Liver (tissue), 9 donors: Measurements from ENCODE around the gene ATP6V0A4. TPM values are rescaled to one million over a fixed set of nuclear protein-coding genes. Genes with fewer than 3 reads are reported as not detected.

Source experiments
- DNase-seq: peaks from one replicate; pipeline ENCODE4 v3.0.0-alpha.2; 2017; ENCODE audit warnings: low spot score
- H3K27ac ChIP-seq, 2 donors: one replicate each; pipeline ENCODE4 v1.7.0; 2013; ENCODE audit warnings: inconsistent platforms in 2 of 2, low read length in 2 of 2, control low read depth in 1 of 2, low read depth in 1 of 2, mild to moderate bottlenecking in 1 of 2
- H3K27me3 ChIP-seq, 4 donors: one replicate each; pipeline versions ENCODE4 v1.6.1 to v1.7.0; 2013; ENCODE audit warnings: low read length in 3 of 4, inconsistent platforms in 1 of 4, mild to moderate bottlenecking in 1 of 4, moderate library complexity in 1 of 4; ENCODE audit not compliant: control insufficient read depth in 4 of 4, insufficient read depth in 4 of 4
- H3K36me3 ChIP-seq, 4 donors: one replicate each; pipeline versions ENCODE4 v1.6.1 to v1.7.0; 2013; ENCODE audit warnings: low read length in 3 of 4, mild to moderate bottlenecking in 3 of 4, low read depth in 1 of 4, moderate library complexity in 1 of 4; ENCODE audit not compliant: control insufficient read depth in 4 of 4, insufficient read depth in 3 of 4
- H3K4me1 ChIP-seq, 4 donors: one replicate each; pipeline versions ENCODE4 v1.6.1 to v1.7.0; 2013; ENCODE audit warnings: low read length in 3 of 4, mild to moderate bottlenecking in 3 of 4, moderate library complexity in 1 of 4; ENCODE audit not compliant: control insufficient read depth in 4 of 4, insufficient read depth in 4 of 4
- H3K4me3 ChIP-seq, 3 donors: one replicate each; pipeline versions ENCODE4 v1.6.1 to v1.7.0; 2013; ENCODE audit warnings: low read length in 3 of 3, control low read depth in 1 of 3, low read depth in 1 of 3, mild to moderate bottlenecking in 1 of 3
- H3K9ac ChIP-seq, 2 donors: one replicate each; pipeline ENCODE4 v1.7.0; 2013; ENCODE audit warnings: low read length in 2 of 2, mild to moderate bottlenecking in 2 of 2, moderate library complexity in 2 of 2, control low read depth in 1 of 2, low read depth in 1 of 2
- H3K9me3 ChIP-seq, 4 donors: one replicate each; pipeline versions ENCODE4 v1.6.1 to v1.7.0; 2013; ENCODE audit warnings: low read length in 3 of 4; ENCODE audit not compliant: control insufficient read depth in 4 of 4
- ATF3 ChIP-seq: IDR thresholded peaks from 2 replicates; pipeline ENCODE4 v1.6.1; 2016; ENCODE audit warnings: antibody characterized with exemption
- EGR1 ChIP-seq, 2 donors: IDR thresholded peaks; 2 replicates each; pipeline ENCODE4 v1.6.1; 2016 to 2018; ENCODE audit warnings: antibody characterized with exemption in 2 of 2, low read depth in 2 of 2
- FOXA2 ChIP-seq: IDR thresholded peaks from 2 replicates; pipeline ENCODE4 v1.6.1; 2016; ENCODE audit warnings: antibody characterized with exemption
- GABPA ChIP-seq, 2 donors: IDR thresholded peaks in 1 of 2; conservative IDR thresholded peaks in 1 of 2; 2 replicates each; pipeline ENCODE4 v1.6.1; 2016; ENCODE audit warnings: antibody characterized with exemption in 2 of 2, mild to moderate bottlenecking in 1 of 2, moderate library complexity in 1 of 2
- HNF4A ChIP-seq, 2 donors: conservative IDR thresholded peaks; 2 replicates each; pipeline ENCODE4 v1.6.1; 2016; ENCODE audit warnings: antibody characterized with exemption in 2 of 2, mild to moderate bottlenecking in 2 of 2
- HNF4G ChIP-seq: IDR thresholded peaks from 2 replicates; pipeline ENCODE4 v1.6.1; 2016; ENCODE audit warnings: antibody characterized with exemption
- JUND ChIP-seq, 2 donors: IDR thresholded peaks; 2 replicates each; pipeline ENCODE4 v1.6.1; 2016; ENCODE audit warnings: antibody characterized with exemption in 2 of 2
- MAX ChIP-seq: IDR thresholded peaks from 2 replicates; pipeline ENCODE4 v1.6.1; 2016; ENCODE audit warnings: antibody characterized with exemption
- NR2F2 ChIP-seq: IDR thresholded peaks from 2 replicates; pipeline ENCODE4 v1.6.1; 2016; ENCODE audit warnings: antibody characterized with exemption
- RAD21 ChIP-seq, 2 donors: IDR thresholded peaks; 2 replicates each; pipeline ENCODE4 v1.6.1; 2016; ENCODE audit warnings: antibody characterized with exemption in 2 of 2, mild to moderate bottlenecking in 2 of 2
- REST ChIP-seq: IDR thresholded peaks from 2 replicates; pipeline ENCODE4 v1.6.1; 2016; ENCODE audit warnings: antibody characterized with exemption, mild to moderate bottlenecking
- RXRA ChIP-seq, 2 donors: IDR thresholded peaks; 2 replicates each; pipeline ENCODE4 v1.6.1; 2017 to 2018; ENCODE audit warnings: antibody characterized with exemption in 2 of 2, mild to moderate bottlenecking in 1 of 2
- SP1 ChIP-seq: IDR thresholded peaks from 2 replicates; pipeline ENCODE4 v1.6.1; 2018; ENCODE audit warnings: antibody characterized with exemption, mild to moderate bottlenecking
- TAF1 ChIP-seq: conservative IDR thresholded peaks from 2 replicates; pipeline ENCODE4 v1.6.1; 2016; ENCODE audit warnings: antibody characterized with exemption, mild to moderate bottlenecking
- YY1 ChIP-seq: IDR thresholded peaks from 2 replicates; pipeline ENCODE4 v1.6.1; 2016; ENCODE audit warnings: antibody characterized with exemption, mild to moderate bottlenecking
- ZBTB33 ChIP-seq: IDR thresholded peaks from 2 replicates; pipeline ENCODE4 v1.6.1; 2016; ENCODE audit warnings: antibody characterized with exemption
- WGBS: extraction: QIAGEN DNeasy Blood & Tissue Kit; methylation state at CpG from one replicate; pipeline ENCODE4 v1.1.7; 2013; 5-methylcytosine and 5-hydroxymethylcytosine counted together
- polyA plus RNA-seq, 2 donors: library from polyadenylated mRNA; stranded (reverse) in 1 of 2; unstranded in 1 of 2; fragments of 200-250 nt in 1 of 2; fragments of >200 nt in 1 of 2; fragmentation: Nextera tagmentation in 1 of 2; extraction: Ambion mirVana in 1 of 2; gene quantifications; one replicate each; pipeline versions ENCODE4 v1.2.1 to v1.2.3, GENCODE V29; 2013 to 2015
- total RNA-seq, 2 donors: library from RNA; depleted of rRNA; stranded (reverse); fragments of >200 nt; gene quantifications; one replicate each; pipeline ENCODE4 v1.2.3, GENCODE V29; 2014
- TF ChIP-seq, protein P1 (sequence below): fragments of 150-350 bp; IDR thresholded peaks from 2 replicates; pipeline ENCODE4 v1.5.1; 2017; ENCODE audit warnings: improper control_type of control experiment, low read depth, low read length; ENCODE audit not compliant: missing input control
- donor health status: healthy.
- donor health status: healthy.
- donor health status: healthy.
- donor health status: healthy.
- donor health status: healthy.

Gene ATP6V0A4
- total and polyA plus RNA-seq, 4 donors, result not detected

GRCh38 chr7:138753150-138753518 lies 44.9 kb downstream of the ATP6V0A4 start (continued):
- no peak for TF ChIP-seq ZBTB33
- no peak for TF ChIP-seq HNF4A (conservative IDR thresholded peaks at IDR 0.05)
- no peak for TF ChIP-seq RXRA (IDR thresholded peaks at IDR 0.05)
- no peak for TF ChIP-seq YY1

DNA sequence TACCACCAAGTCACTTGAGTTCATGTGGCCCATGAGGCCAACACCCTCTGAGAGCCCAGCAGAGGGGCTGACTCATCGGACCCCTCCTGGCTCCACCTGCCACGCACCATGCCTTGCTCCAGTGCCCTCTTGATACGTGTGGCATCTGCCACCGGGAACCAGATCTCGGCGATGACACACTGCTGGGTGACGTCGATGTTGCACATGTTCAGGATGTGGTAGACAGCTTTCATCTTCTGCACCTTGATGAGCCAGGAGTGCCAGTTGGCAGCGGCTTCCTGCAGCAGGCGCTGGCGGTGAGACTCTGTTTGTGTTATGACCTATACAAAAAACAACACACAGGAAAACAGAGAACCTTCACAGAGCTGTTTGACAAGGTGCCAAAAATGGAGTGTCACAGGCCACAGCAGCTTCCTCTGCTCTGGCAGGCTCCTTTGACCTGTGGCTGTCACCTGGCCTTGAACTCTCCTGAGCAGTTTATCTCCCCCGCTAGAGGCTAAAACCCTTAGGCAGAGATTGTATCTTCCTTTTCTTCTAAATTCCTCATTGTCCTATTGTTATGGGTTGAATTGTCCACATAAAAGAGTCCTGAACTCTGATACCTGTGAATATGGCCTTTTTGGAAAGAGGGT lies 45.4 kb downstream of the ATP6V0A4 start:
- peak; percentile 37 for DNase-seq
- H3K36me3 ChIP-seq, result no peaks in the 10 kb centered on the region
- peaks cover 0 to 8% (median 0%) of the 10 kb centered on the region in 4 donors for H3K4me1 ChIP-seq
- no peak overlapping the region for H3K9ac ChIP-seq
- peak overlapping the region in 1 of 2 donors; percentile 10 for H3K27ac ChIP-seq
- WGBS, result 33% methylated on average over 12 of the region's 12 CpGs
- no peaks in the 10 kb centered on the region for H3K27me3 ChIP-seq
- H3K9me3 ChIP-seq, result no peaks in the 10 kb centered on the region
- H3K4me3 ChIP-seq, result no peak overlapping the region
- TF ChIP-seq RXRA (IDR thresholded peaks at IDR 0.05) (peak; percentile 59 to 65), RAD21 (IDR thresholded peaks at IDR 0.05) (no peak), TAF1 (no peak), GABPA (IDR thresholded peaks at IDR 0.05 in 1 of 2, conservative IDR thresholded peaks at IDR 0.05 in 1 of 2) (no peak), HNF4G (no peak), HNF4A (conservative IDR thresholded peaks at IDR 0.05) (peak; percentile 16 to 46), MAX (no peak), JUND (IDR thresholded peaks at IDR 0.05) (peak in 1 of 2 donors; percentile 40), EGR1 (IDR thresholded peaks at IDR 0.05; ENCODE audit: low read depth in 2 of 2) (no peak), FOXA2 (no peak), YY1 (no peak), REST (no peak), SP1 (peak; percentile 31), NR2F2 (peak; percentile 35), ATF3 (no peak), ZBTB33 (no peak)
- TF ChIP-seq, protein P1, sequence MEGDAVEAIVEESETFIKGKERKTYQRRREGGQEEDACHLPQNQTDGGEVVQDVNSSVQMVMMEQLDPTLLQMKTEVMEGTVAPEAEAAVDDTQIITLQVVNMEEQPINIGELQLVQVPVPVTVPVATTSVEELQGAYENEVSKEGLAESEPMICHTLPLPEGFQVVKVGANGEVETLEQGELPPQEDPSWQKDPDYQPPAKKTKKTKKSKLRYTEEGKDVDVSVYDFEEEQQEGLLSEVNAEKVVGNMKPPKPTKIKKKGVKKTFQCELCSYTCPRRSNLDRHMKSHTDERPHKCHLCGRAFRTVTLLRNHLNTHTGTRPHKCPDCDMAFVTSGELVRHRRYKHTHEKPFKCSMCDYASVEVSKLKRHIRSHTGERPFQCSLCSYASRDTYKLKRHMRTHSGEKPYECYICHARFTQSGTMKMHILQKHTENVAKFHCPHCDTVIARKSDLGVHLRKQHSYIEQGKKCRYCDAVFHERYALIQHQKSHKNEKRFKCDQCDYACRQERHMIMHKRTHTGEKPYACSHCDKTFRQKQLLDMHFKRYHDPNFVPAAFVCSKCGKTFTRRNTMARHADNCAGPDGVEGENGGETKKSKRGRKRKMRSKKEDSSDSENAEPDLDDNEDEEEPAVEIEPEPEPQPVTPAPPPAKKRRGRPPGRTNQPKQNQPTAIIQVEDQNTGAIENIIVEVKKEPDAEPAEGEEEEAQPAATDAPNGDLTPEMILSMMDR, result no peak
